Measurements from ENCODE around the gene TIMM50. TPM values are rescaled to one million over a fixed set of nuclear protein-coding genes. Genes with fewer than 3 reads are reported as not detected.

TIMM50 gene
- total and polyA plus RNA-seq, 2 of the 13 experiments (the other 11 are each of a cell fraction or from before 2014, with no cell fraction given), result 91.1 to 92.5 TPM

DNA sequence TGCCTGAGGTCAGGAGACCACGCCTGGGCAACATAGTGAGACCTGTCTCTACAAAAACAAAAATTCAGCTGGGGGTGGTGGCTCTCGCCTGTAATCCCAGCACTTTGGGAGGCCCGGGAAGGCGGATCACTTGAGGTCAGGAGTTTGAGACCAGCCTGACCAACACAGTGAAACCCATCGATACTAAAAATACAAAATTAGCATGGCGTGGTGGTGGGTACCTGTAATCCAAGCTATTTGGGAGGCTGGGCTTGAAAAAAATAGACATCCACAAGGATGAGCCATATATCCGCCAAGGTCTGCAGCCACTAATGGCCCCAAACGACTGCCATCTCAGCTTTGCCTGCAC lies 48.0 kb upstream of the TIMM50 start:
- peaks cover 29% of the 10 kb centered on the region for H4K20me1 ChIP-seq (ENCODE audit: insufficient read depth, low read length)
- no peak overlapping the region for H3K4me2 ChIP-seq (ENCODE audit: low read depth, low read length)
- DNase-seq (ENCODE audit: low spot score) (no peak), FAIRE-seq (no peak), ATAC-seq (no peak)
- no TSS peak for BruUV-seq (replicated peaks)
- WGBS (ENCODE audit: low lambda C conversion rate), result 96% methylated on average over 8 of the region's 8 CpGs
- H3K9me3 ChIP-seq (ENCODE audit: low read length), result no peaks in the 10 kb centered on the region
- intact Hi-C loops (cut with micrococcal nuclease; ENCODE audit: unreplicated experiment) (no loop called here), in situ Hi-C loops (cut with HindIII; ENCODE audit: extremely low pct_ligation_motif_present, low pct_unique_long_range_greater_than_20kb) (no loop called here)
- peaks cover 11 to 26% of the 10 kb centered on the region in 2 experiments for H3K36me3 ChIP-seq (replicated peaks in 1 of 2; ENCODE audit: control insufficient read depth in 1 of 2, insufficient read depth in 2 of 2, low read length in 2 of 2)
- no peak overlapping the region for H3K9ac ChIP-seq (ENCODE audit: insufficient read depth, low read depth, low read length)
- H2AFZ ChIP-seq (ENCODE audit: low read length), result no peak overlapping the region
- H3K4me3 ChIP-seq (replicated peaks in 1 of 3; ENCODE audit: insufficient read depth in 1 of 3, low read depth in 2 of 3, low read length in 3 of 3), result no peak overlapping the region
- H3K4me1 ChIP-seq (ENCODE audit: insufficient read depth, low read length), result peaks cover 76% of the 10 kb centered on the region
- CTCF ChIA-PET (ENCODE audit: low intra/inter-chr PET ratio, low total read pairs), result no interaction called here
- no peak for TF ChIP-seq NR2F1 (CRISPR knock-in tag; IDR thresholded peaks at IDR 0.05)
- 0 out of 2 replicates have a peak, but pooled peaks have one; percentile 11 for TF ChIP-seq POLR2AphosphoS5 (IDR thresholded peaks at IDR 0.05; ENCODE audit: low read depth, low read length)
- TF ChIP-seq POGZ (CRISPR knock-in tag; IDR thresholded peaks at IDR 0.05), result no peak
- TF ChIP-seq, protein P1, sequence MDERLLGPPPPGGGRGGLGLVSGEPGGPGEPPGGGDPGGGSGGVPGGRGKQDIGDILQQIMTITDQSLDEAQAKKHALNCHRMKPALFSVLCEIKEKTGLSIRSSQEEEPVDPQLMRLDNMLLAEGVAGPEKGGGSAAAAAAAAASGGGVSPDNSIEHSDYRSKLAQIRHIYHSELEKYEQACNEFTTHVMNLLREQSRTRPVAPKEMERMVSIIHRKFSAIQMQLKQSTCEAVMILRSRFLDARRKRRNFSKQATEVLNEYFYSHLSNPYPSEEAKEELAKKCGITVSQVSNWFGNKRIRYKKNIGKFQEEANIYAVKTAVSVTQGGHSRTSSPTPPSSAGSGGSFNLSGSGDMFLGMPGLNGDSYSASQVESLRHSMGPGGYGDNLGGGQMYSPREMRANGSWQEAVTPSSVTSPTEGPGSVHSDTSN (CRISPR knock-in tag; IDR thresholded peaks at IDR 0.05), result no peak
- peak in 1 of 2 experiments; percentile 21; a peak in 1 of 4 replicates for TF ChIP-seq POLR2A (IDR thresholded peaks at IDR 0.05; ENCODE audit: insufficient read depth in 1 of 2, low read depth in 2 of 2, low read length in 2 of 2)
- no peak for TF ChIP-seq XRCC5 (optimal IDR thresholded peaks at IDR 0.05; ENCODE audit: low read length)
- no peaks in the 10 kb centered on the region; a peak in 1 of 5 replicates for H3K27me3 ChIP-seq (ENCODE audit: control insufficient read depth in 1 of 2, insufficient read depth in 2 of 2, low read length in 2 of 2)
- POLR2A ChIA-PET, result interaction anchor here (0.9 to 2.4 kb wide), 7 partner anchors 13 to 41 kb away, joined by 3 to 12 read pairs (median 6); partner anchors contain the start of genes MED29, PLEKHG2 and SUPT5H
- H3K79me2 ChIP-seq (ENCODE audit: insufficient read depth, low read length), result peaks cover 24% of the 10 kb centered on the region
- H3K27ac ChIP-seq (ENCODE audit: extremely low read length, insufficient read depth, low read length), result no peak overlapping the region

DNA sequence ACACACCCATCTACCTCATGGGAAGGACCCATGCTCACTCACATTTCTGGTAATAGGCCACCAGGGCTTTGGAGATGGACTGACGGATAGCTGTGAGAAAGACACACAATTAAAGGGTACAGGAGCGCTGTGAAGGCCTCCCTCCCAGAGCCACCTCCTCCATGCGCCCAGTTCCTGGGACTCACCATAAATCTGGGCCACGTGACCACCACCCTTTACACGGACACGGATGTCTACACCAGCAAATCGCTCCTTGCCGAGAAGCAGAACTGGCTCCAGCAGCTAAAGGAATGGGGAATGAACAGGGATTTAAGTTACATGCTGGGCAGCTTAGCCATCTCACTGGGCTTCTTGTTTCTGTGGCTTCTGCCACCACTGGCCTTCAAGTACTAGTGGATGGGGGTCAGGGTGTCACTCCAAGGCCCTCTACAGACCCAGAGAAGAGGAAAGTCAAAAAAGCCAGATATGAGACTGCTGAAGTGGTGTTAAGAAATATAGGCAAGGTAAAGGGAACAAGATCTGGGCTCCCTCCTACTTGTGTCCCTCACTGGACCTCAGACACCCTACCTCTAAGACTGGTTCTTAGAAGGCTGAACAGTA lies 47.1 kb upstream of the TIMM50 start:
- ChIA-PET CTCF (ENCODE audit: low intra/inter-chr PET ratio, low total read pairs) (no interaction called here), POLR2A (interaction anchor here (0.8 to 2.4 kb wide), 4 partner anchors 12 to 35 kb away, joined by 3 to 12 read pairs (median 4); partner anchors contain the start of gene SUPT5H)
- peak overlapping the region in 1 of 3 experiments; percentile 91; a peak in 1 of 6 replicates for H3K4me3 ChIP-seq (replicated peaks in 1 of 3; ENCODE audit: insufficient read depth in 1 of 3, low read depth in 2 of 3, low read length in 3 of 3)
- no peaks in the 10 kb centered on the region for H3K9me3 ChIP-seq (ENCODE audit: low read length)
- no peaks in the 10 kb centered on the region; a peak in 1 of 5 replicates for H3K27me3 ChIP-seq (ENCODE audit: control insufficient read depth in 1 of 2, insufficient read depth in 2 of 2, low read length in 2 of 2)
- WGBS (ENCODE audit: low lambda C conversion rate), result 98% methylated on average over 8 of the region's 8 CpGs
- no peak for TF ChIP-seq ZNF121 (CRISPR knock-in tag; IDR thresholded peaks at IDR 0.05)
- TF ChIP-seq, protein P2, sequence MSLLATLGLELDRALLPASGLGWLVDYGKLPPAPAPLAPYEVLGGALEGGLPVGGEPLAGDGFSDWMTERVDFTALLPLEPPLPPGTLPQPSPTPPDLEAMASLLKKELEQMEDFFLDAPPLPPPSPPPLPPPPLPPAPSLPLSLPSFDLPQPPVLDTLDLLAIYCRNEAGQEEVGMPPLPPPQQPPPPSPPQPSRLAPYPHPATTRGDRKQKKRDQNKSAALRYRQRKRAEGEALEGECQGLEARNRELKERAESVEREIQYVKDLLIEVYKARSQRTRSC (CRISPR knock-in tag; IDR thresholded peaks at IDR 0.05; ENCODE audit: low read depth), result no peak
- TF ChIP-seq, protein P3, sequence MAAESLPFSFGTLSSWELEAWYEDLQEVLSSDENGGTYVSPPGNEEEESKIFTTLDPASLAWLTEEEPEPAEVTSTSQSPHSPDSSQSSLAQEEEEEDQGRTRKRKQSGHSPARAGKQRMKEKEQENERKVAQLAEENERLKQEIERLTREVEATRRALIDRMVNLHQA (CRISPR knock-in tag; IDR thresholded peaks at IDR 0.05), result no peak
- TF ChIP-seq AGO2 (optimal IDR thresholded peaks at IDR 0.05; ENCODE audit: low read depth, low read length), result peak; percentile 20
- TF ChIP-seq, protein P4, sequence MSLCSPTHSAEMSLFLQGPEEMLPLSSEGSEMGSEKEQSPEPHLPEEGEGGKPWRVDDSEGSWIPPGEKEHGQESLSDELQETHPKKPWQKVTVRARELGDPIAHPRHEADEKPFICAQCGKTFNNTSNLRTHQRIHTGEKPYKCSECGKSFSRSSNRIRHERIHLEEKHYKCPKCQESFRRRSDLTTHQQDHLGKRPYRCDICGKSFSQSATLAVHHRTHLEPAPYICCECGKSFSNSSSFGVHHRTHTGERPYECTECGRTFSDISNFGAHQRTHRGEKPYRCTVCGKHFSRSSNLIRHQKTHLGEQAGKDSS (CRISPR knock-in tag; IDR thresholded peaks at IDR 0.05; ENCODE audit: borderline replicate concordance, low read depth), result no peak
- no peak for TF ChIP-seq ZNF12 (CRISPR knock-in tag; IDR thresholded peaks at IDR 0.05)
- TF ChIP-seq ZNF788 (CRISPR knock-in tag; IDR thresholded peaks at IDR 0.05; ENCODE audit: borderline replicate concordance), result no peak
- peak; percentile 52 for TF ChIP-seq RBFOX2 (IDR thresholded peaks at IDR 0.05; ENCODE audit: low read depth, low read length)
- intact Hi-C loops (cut with micrococcal nuclease; ENCODE audit: unreplicated experiment) (no loop called here), in situ Hi-C loops (cut with HindIII; ENCODE audit: extremely low pct_ligation_motif_present, low pct_unique_long_range_greater_than_20kb) (no loop called here)
- DNase-seq (ENCODE audit: low spot score) (no peak), ATAC-seq (no peak), FAIRE-seq (no peak)
- BruUV-seq (replicated peaks), result no TSS peak
- peaks cover 76% of the 10 kb centered on the region for H3K4me1 ChIP-seq (ENCODE audit: insufficient read depth, low read length)
- peak overlapping the region; percentile 90; the same call in 1 of the 2 replicates for H3K4me2 ChIP-seq (ENCODE audit: low read depth, low read length)
- peak overlapping the region; percentile 83 for H3K27ac ChIP-seq (ENCODE audit: extremely low read length, insufficient read depth, low read length)
- H2AFZ ChIP-seq (ENCODE audit: low read length), result no peak overlapping the region
- H3K36me3 ChIP-seq (replicated peaks in 1 of 2; ENCODE audit: control insufficient read depth in 1 of 2, insufficient read depth in 2 of 2, low read length in 2 of 2), result peaks cover 11 to 26% of the 10 kb centered on the region in 2 experiments
- H4K20me1 ChIP-seq (ENCODE audit: insufficient read depth, low read length), result peaks cover 29% of the 10 kb centered on the region
- H3K79me2 ChIP-seq (ENCODE audit: insufficient read depth, low read length), result peaks cover 24% of the 10 kb centered on the region
- peak overlapping the region; percentile 99 for H3K9ac ChIP-seq (ENCODE audit: insufficient read depth, low read depth, low read length)

All from HepG2 (cell line).